Muscle of arm (tissue), 14 donors: ENCODE measurements around the gene MAPK8IP2. TPM values are rescaled to one million over a fixed set of nuclear protein-coding genes. Genes with fewer than 3 reads are reported as not detected.
A peak's percentile ranks its signal among the peaks of the same experiment; 100 is the strongest.

Experiments
- DNase-seq: peaks from one replicate; pipeline ENCODE4 v3.0.0-alpha.2; 2013
- long read RNA-seq, 11 donors: transcript quantifications; one replicate each; lab custom pipeline, GENCODE V29; 2026
- polyA plus RNA-seq, 12 donors: library from polyadenylated mRNA; unstranded; fragments of 120-200 nt; gene quantifications; one replicate each; pipeline ENCODE4 v1.2.1, GENCODE V29; 2013; ENCODE audit not compliant: insufficient read length in 12 of 12

MAPK8IP2 gene
- 1 to 10 TPM in 1 of 12 donors, under 1 TPM in 10, not detected in 1; 0.11 to 3.1 (median 0.43) TPM for polyA plus RNA-seq
- long read RNA-seq, donor 1: 0 reads
- long read RNA-seq, donor 2: 0 reads
- long read RNA-seq, donor 3: 0 reads
- long read RNA-seq, donor 4: 0 reads
- long read RNA-seq, donor 5: 0 reads
- long read RNA-seq, donor 6: 0 reads
- long read RNA-seq, donor 7: 0 reads
- long read RNA-seq, donor 8: 0 reads
- long read RNA-seq, donor 9: 0 reads
- long read RNA-seq, donor 10: 0 reads
- long read RNA-seq, donor 11: 0 reads

DNA sequence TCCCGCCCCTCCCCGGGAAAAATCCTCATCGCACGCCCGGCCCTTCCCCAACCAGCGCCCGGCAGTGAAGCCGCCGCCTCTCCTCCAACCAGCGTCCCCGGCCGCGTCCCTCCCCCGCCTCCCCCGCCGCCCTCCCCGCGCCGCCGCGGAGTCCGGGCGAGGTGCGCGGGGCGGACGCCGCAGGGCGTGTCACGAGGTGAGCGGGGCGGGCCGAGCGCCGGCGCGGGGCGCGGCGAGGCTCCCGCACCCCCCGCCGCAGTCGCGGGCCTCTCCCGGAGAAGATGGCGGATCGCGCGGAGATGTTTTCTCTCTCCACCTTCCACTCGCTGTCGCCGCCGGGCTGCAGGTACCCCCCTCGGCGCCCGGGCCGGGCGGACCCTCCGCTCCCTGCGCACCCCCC is at the start of gene MAPK8IP2:
MAPK8IP2 (plus strand) TSS at position 256 of the 400 bp plus-strand sequence; CDS start at position 282, 26 bp downstream.
- DNase-seq: no peak

- no peak for DNase-seq
Measured at GRCh38 chr22:50551160-50551752, 49.3 kb upstream of the MAPK8IP2 start.

DNA sequence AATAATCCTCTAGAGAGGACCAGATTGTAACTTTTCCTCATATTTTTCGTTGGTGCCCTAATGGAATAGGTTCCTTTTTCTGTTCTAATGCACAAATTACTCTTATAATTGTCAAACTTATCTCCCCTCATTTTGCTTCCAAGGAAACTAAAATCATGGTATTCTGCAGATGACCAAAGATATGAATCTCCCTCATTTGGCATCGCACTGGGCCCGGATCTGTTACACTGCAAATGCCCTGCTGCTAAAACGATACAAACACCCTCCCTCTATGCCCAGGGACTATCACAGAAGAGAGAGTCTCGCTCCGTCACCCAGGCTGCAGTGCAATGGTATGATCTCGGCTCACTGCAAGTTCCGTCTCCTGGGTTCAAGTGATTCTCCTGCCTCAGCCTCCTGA is 47.3 kb upstream of the MAPK8IP2 start:
- no peak for DNase-seq

DNA sequence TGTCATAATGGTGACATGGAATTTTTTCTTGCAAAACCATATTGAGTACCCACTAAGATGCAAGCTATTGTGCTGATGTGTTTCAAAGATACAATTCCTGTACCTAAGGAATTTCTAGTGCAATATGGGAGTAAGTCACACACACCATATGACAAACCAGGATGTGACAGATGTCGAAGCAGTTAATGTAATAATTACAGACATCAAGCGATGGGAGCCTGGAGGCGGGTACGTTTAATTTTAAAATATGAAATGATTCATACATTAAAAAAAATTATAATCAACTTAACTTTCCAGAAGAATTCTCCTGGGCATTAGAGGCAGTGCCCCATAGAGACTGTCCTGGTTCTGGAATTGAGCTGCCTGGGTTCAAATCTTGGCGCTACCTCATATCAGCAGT is 43.9 kb upstream of the MAPK8IP2 start:
- no peak for DNase-seq

DNA sequence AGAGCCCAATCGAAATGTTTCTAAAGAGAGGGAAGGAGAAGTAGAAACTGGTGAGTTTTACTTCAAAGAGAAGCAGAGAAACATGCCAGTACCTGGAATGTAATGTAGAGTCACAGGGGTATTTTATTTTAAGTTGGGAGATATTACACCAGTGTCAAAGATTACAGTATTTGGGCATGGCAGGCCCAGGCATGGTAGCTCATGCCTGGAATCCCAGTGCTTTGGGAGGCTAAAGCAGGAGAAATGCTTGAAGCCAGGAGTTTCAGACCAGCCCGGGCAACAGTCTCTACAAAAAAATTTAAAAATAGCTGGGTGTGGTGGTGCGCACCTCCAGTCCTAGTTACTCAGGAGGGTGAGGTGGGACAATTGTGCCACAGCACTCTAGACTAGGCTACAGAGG is 40.6 kb upstream of the MAPK8IP2 start:
- no peak for DNase-seq

- DNase-seq: no peak
Measured at GRCh38 chr22:50561401-50562358, 38.9 kb upstream of the MAPK8IP2 start.

- peak; percentile 92 for DNase-seq
Measured at GRCh38 chr22:50562523-50563412, 37.8 kb upstream of the MAPK8IP2 start, which contains the start of gene SYCE3. Gene SYCE3 (minus strand): TSS chr22:50562919. CDS start chr22:50556405, 6,514 bp downstream.

DNA sequence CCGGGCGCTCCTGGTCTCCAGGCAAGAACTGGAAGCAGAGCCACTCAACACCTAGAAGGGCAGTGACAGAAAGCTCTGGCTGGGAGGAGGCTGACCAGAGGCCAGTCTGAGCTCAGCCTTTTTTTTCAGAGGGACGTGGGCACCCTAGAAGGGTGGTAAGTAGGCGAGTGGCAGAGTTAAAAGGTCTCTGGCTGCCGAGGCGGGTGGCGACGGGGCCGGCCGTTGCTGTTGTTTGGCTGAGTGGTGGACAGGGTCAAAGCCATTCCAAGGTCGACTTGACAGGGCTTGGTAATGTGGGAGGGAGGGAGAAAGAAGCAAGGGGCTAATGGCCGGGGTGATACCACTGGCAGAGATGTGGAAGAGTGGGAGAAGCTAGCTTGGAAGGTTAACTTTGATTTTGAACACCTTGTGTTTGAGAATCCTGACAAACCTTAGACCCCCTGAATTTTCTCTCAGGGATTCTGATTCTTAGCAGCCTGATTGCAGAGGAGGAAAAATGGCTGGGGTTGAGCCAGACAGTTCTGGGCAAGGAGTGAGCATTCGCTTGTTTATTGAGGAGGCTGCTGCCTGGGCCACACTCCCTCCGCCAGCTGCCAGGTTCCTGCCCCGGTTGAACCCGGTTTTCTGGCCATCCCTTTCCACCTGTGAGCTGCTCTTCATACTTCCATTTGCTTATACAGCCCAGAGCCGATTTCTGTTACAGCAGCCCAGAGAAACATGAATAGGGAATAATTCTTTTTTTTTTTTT is 37.0 kb upstream of the MAPK8IP2 start:
- no peak for DNase-seq

DNA sequence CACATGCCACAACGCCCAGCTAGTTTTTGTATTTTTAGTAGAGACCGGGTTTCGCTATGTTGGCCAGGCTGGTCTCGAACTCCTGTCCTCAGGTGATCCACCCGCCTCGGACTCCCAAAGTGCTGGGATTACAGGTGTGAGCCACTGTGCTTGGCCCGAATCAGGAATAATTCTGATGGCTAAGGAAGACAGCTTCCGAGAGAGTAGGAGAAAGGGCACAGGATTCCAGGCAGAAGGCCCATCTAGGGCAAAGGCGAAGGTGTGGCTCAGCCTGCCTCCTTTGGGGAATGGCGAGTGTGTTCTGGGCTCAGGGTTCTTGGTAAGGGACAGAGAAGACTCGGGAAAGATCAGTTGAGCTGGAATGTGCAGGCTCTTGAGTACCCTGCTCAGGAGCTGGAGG is 36.3 kb upstream of the MAPK8IP2 start:
- DNase-seq: no peak

- no peak for DNase-seq
Measured at GRCh38 chr22:50567721-50568252, 32.8 kb upstream of the MAPK8IP2 start.

DNA sequence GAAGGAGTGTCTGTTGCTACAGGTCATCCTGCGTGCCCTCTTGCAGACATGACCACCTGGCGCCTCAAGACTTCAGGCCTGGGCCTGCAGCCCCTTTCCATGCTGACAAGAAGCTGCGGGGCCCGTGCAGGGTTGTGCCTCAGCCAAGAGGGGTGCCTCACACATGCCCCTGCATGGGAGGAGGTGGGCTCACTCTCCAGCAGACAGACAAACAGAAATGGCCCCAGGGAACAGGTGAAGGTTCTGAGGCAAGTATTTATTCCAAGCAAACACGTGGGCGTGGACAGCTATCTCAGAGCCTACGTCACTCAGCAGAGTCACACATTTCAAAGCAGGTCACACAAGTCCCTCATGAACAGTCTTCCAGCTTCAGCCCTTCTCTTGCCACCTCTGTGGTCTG is 32.0 kb upstream of the MAPK8IP2 start:
- no peak for DNase-seq

- DNase-seq: no peak
Measured at GRCh38 chr22:50569041-50569459, 31.5 kb upstream of the MAPK8IP2 start.

- DNase-seq: no peak
Measured at GRCh38 chr22:50569896-50570535, 30.6 kb upstream of the MAPK8IP2 start.

- DNase-seq: no peak
Measured at GRCh38 chr22:50570861-50571260, 29.7 kb upstream of the MAPK8IP2 start.

DNA sequence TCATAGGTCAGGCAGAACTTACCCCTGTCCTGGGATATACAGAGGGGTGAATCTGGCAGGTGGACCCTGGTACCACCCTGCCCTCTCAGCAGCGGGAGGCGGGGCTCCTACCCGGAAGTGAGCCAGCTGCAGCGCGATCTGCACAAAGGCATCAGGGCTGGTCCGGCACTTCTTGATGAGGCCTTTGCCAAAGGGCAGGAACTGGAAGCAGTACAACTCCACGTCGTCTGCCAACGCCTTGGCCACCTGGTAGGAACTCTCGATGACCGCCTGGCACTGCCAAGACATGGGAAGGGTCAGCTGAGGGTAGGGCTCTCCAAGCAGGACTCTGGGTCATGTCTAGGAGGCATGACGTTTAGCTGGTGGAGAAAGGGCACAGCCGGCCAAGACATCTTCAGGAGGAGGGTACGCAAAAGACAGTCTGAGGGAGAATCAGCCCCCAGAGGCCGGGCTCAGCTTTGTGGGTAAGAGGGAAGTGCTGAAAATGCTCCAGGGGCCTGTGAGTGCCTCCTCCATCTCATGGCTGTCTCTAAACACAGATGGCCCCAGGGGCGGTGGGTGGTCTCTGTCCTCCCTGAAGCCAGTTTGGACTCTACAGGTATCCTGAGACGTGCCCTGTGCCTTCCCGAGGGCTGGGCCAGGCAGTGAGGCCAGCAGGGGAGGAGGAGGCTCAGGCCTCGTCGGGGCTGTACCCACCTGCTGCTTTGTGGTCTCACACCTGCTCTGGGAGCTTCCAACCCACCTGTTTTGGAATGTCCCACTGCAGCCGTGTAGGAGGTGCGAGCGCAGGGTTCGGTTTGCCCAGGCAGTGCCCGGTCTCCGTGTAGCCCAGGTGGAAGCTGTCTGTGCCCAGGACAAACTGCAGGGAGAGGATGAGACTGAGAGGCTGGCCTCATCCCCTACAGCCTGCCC is 29.1 kb upstream of the MAPK8IP2 start:
- DNase-seq: no peak

- no peak for DNase-seq
Measured at GRCh38 chr22:50572965-50573364, 27.6 kb upstream of the MAPK8IP2 start.

GRCh38 chr22:50573491-50574382 is 26.9 kb upstream of the MAPK8IP2 start:
- no peak for DNase-seq

GRCh38 chr22:50574383-50574755 is 26.2 kb upstream of the MAPK8IP2 start:
- no peak for DNase-seq
